H1 (cell line): ENCODE data around the gene LDLRAD3. TPM values are rescaled to one million over a fixed set of nuclear protein-coding genes. Genes with fewer than 3 reads are reported as not detected.

Source experiments
- ASH2L ChIP-seq: fragments of 200-600, 300-600 bp; sonication (generic); IDR thresholded peaks from one replicate; pipeline ENCODE4 v1.7.1; 2017; ENCODE audit warnings: low read length
- EGR1 ChIP-seq: IDR thresholded peaks from 2 replicates; pipeline ENCODE4 v1.6.1; 2011; ENCODE audit warnings: low read depth, low read length, borderline replicate concordance
- FOSL1 ChIP-seq: IDR thresholded peaks from 2 replicates; pipeline ENCODE4 v1.6.1; 2011; ENCODE audit warnings: mild to moderate bottlenecking, low read depth, low read length, moderate library complexity; ENCODE audit not compliant: insufficient read depth
- JUND ChIP-seq: IDR thresholded peaks from 2 replicates; pipeline ENCODE4 v1.6.1; 2011; ENCODE audit warnings: mild to moderate bottlenecking, improper control_type of control experiment, low read length
- NANOG ChIP-seq: IDR thresholded peaks from 2 replicates; pipeline ENCODE4 v1.6.1; 2011; ENCODE audit warnings: low read length, low read depth, mild to moderate bottlenecking, inconsistent platforms; ENCODE audit not compliant: insufficient read depth, poor library complexity, severe bottlenecking
- RNF2 ChIP-seq: fragments of 200-900, 300-1000 bp; sonication (generic); IDR thresholded peaks from 2 replicates; pipeline ENCODE4 v1.7.1; 2016; ENCODE audit warnings: borderline replicate concordance, low read depth, mild to moderate bottlenecking, antibody characterized with exemption, low read length; ENCODE audit not compliant: poor library complexity, severe bottlenecking; ENCODE audit errors: missing control alignments
- SIN3A ChIP-seq, 2 experiments: IDR thresholded peaks in 1 of 2; conservative IDR thresholded peaks in 1 of 2; 2 replicates each; pipeline ENCODE4 v1.6.1; 2011 to 2012; ENCODE audit warnings: low read length in 2 of 2, improper control_type of control experiment in 1 of 2, low read depth in 1 of 2, mild to moderate bottlenecking in 1 of 2
- TBP ChIP-seq: IDR thresholded peaks from 2 replicates; pipeline ENCODE4 v1.6.1; 2011; ENCODE audit warnings: low read depth, low read length, improper control_type of control experiment
- polyA plus RNA-seq, 7 experiments: library from polyadenylated mRNA; depleted of rRNA in 3 of 7; stranded (reverse) in 5 of 7; unstranded in 2 of 7; fragments of >200 nt in 5 of 7; fragments of 200-250 nt in 2 of 7; gene quantifications; 1 replicate in 5 of 7; 2 replicates in 1 of 7; 4 replicates in 1 of 7; pipeline versions ENCODE4 v1.2.1 to v1.2.3, GENCODE V29; 2011 to 2013; ENCODE audit warnings: missing spikeins in 2 of 7, mixed read lengths in 2 of 7
- total RNA-seq: library from RNA; stranded (reverse); fragmentation: NEBNext Ultra II Directional; extraction: Animal tissue kit (Norgen Biotek cat#: 25700); gene quantifications from 2 replicates; pipeline ENCODE4 v1.2.1, GENCODE V29; 2021
- TF ChIP-seq, protein P1 (sequence below): IDR thresholded peaks from 2 replicates; pipeline ENCODE4 v1.6.1; 2011; ENCODE audit warnings: low read depth, mild to moderate bottlenecking, low read length; ENCODE audit not compliant: insufficient read depth

Gene LDLRAD3
- total and polyA plus RNA-seq, 2 of the 8 experiments (the other 6 are each of a cell fraction or from before 2014, with no cell fraction given): 18.6 to 22.8 TPM

DNA sequence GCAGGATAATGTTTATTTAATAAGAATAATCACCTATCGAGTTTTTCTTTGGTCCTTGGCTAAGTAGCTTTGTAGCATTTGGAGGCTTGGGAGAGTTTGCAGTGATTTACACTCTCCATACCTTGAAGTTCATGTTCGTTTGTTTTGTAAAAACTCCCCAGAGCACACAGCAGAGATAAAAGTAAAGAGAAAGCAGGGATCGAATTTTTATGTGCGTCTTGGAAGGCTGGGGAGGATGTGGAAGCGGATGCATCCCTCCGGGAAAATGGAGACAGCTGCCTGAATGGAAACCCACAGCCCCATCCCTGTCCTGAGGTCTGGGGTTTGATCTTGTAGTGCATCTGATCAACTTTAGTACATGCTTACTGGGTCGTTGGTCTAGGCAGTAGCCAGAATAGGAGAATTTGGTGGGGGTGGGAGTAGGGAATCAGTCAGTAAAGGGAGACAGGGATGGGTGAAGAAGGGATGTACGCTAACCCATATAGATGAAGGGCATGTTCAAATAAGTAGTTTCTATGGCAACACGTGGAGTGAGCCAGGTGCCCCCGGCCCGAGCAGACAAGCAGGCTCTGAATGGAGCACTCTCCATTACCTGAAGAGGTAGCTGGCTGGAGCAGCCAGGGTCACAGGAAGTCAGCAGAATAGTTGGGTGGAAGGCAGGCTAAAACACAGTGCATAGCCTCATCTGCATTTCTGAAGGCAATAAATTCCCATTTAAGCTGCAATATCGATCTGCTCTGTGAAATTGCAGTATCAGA is 197.5 kb downstream of the LDLRAD3 start (continued):
- no peak for TF ChIP-seq JUND
- TF ChIP-seq FOSL1: no peak
- TF ChIP-seq, protein P1, sequence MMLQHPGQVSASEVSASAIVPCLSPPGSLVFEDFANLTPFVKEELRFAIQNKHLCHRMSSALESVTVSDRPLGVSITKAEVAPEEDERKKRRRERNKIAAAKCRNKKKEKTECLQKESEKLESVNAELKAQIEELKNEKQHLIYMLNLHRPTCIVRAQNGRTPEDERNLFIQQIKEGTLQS: no peak
- TF ChIP-seq NANOG: no peak
- TF ChIP-seq RNF2: no peak
- TF ChIP-seq TBP: no peak
- TF ChIP-seq SIN3A (conservative IDR thresholded peaks at IDR 0.05 in 1 of 2, IDR thresholded peaks at IDR 0.05 in 1 of 2; ENCODE audit: low read depth in 1 of 2, low read length in 2 of 2): no peak
- TF ChIP-seq EGR1: no peak
- no peak for TF ChIP-seq ASH2L
